ENCODE results near the gene TJP2.

TJP2 gene

GRCh38 chr9:69243116-69243515, 69.0 kb downstream of the TJP2 start:
- H3K4me3 ChIP-seq (ENCODE audit: low read depth in 1 of 2, low read length in 2 of 2): no peak overlapping the region
- H3K36me3 ChIP-seq (ENCODE audit: insufficient read depth, low read length): no peaks in the 10 kb centered on the region

GRCh38 chr9:69246629-69247028, 72.6 kb downstream of the TJP2 start:
- Histone ChIP-seq H3K27ac (ENCODE audit: low read depth, low read length) (no peak overlapping the region), H3K36me3 (ENCODE audit: insufficient read depth, low read length) (peaks cover 5% of the 10 kb centered on the region), H3K27me3 (ENCODE audit: control insufficient read depth in 1 of 2, insufficient read depth in 2 of 2, low read length in 2 of 2) (no peaks in the 10 kb centered on the region)

More at GRCh38 chr9:69243116-69243515, 69.0 kb downstream of the TJP2 start:
- no peak overlapping the region for H3K27ac ChIP-seq (ENCODE audit: low read depth, low read length)
- H3K9me3 ChIP-seq (ENCODE audit: low read length): no peaks in the 10 kb centered on the region
- H3K4me1 ChIP-seq (ENCODE audit: insufficient read depth, low read length): no peaks in the 10 kb centered on the region
- no peak overlapping the region for H3K9ac ChIP-seq (ENCODE audit: low read length)
- no peaks in the 10 kb centered on the region for H3K27me3 ChIP-seq (ENCODE audit: control insufficient read depth in 1 of 2, insufficient read depth in 2 of 2, low read length in 2 of 2)

GRCh38 chr9:69248005-69248404, 73.9 kb downstream of the TJP2 start:
- H3K4me1 ChIP-seq (ENCODE audit: insufficient read depth, low read length): no peaks in the 10 kb centered on the region
- no peak overlapping the region for H3K9ac ChIP-seq (ENCODE audit: low read length)
- no peak overlapping the region for H3K4me3 ChIP-seq (ENCODE audit: low read depth in 1 of 2, low read length in 2 of 2)
- H3K27ac ChIP-seq (ENCODE audit: low read depth, low read length): no peak overlapping the region
- H3K27me3 ChIP-seq (ENCODE audit: control insufficient read depth in 1 of 2, insufficient read depth in 2 of 2, low read length in 2 of 2): no peaks in the 10 kb centered on the region
- H3K36me3 ChIP-seq (ENCODE audit: insufficient read depth, low read length): peaks cover 5% of the 10 kb centered on the region
- H3K9me3 ChIP-seq (ENCODE audit: low read length): no peaks in the 10 kb centered on the region

More at GRCh38 chr9:69246629-69247028, 72.6 kb downstream of the TJP2 start:
- no peaks in the 10 kb centered on the region for H3K4me1 ChIP-seq (ENCODE audit: insufficient read depth, low read length)
- no peak overlapping the region for H3K9ac ChIP-seq (ENCODE audit: low read length)
- no peak overlapping the region for H3K4me3 ChIP-seq (ENCODE audit: low read depth in 1 of 2, low read length in 2 of 2)
- no peaks in the 10 kb centered on the region for H3K9me3 ChIP-seq (ENCODE audit: low read length)

GRCh38 chr9:69249337-69249736, 75.3 kb downstream of the TJP2 start:
- Histone ChIP-seq H3K4me3 (ENCODE audit: low read depth in 1 of 2, low read length in 2 of 2) (no peak overlapping the region), H3K27ac (ENCODE audit: low read depth, low read length) (no peak overlapping the region), H3K27me3 (ENCODE audit: control insufficient read depth in 1 of 2, insufficient read depth in 2 of 2, low read length in 2 of 2) (no peaks in the 10 kb centered on the region), H3K9ac (ENCODE audit: low read length) (no peak overlapping the region), H3K9me3 (ENCODE audit: low read length) (no peaks in the 10 kb centered on the region), H3K4me1 (ENCODE audit: insufficient read depth, low read length) (no peaks in the 10 kb centered on the region), H3K36me3 (ENCODE audit: insufficient read depth, low read length) (peaks cover 5% of the 10 kb centered on the region)

GRCh38 chr9:69250681-69251080, 76.6 kb downstream of the TJP2 start:
- Histone ChIP-seq H3K27me3 (ENCODE audit: control insufficient read depth in 1 of 2, insufficient read depth in 2 of 2, low read length in 2 of 2) (no peaks in the 10 kb centered on the region), H3K4me1 (ENCODE audit: insufficient read depth, low read length) (no peaks in the 10 kb centered on the region), H3K4me3 (ENCODE audit: low read depth in 1 of 2, low read length in 2 of 2) (no peak overlapping the region), H3K27ac (ENCODE audit: low read depth, low read length) (no peak overlapping the region), H3K9me3 (ENCODE audit: low read length) (no peaks in the 10 kb centered on the region), H3K36me3 (ENCODE audit: insufficient read depth, low read length) (peaks cover 5% of the 10 kb centered on the region), H3K9ac (ENCODE audit: low read length) (no peak overlapping the region)

- Histone ChIP-seq H3K9me3 (ENCODE audit: low read length) (no peaks in the 10 kb centered on the region), H3K27ac (ENCODE audit: low read depth, low read length) (no peak overlapping the region), H3K4me3 (ENCODE audit: low read depth in 1 of 2, low read length in 2 of 2) (no peak overlapping the region), H3K4me1 (ENCODE audit: insufficient read depth, low read length) (no peaks in the 10 kb centered on the region), H3K27me3 (ENCODE audit: control insufficient read depth in 1 of 2, insufficient read depth in 2 of 2, low read length in 2 of 2) (no peaks in the 10 kb centered on the region), H3K36me3 (ENCODE audit: insufficient read depth, low read length) (peaks cover 5% of the 10 kb centered on the region), H3K9ac (ENCODE audit: low read length) (no peak overlapping the region)
Measured at GRCh38 chr9:69252436-69252835, 78.4 kb downstream of the TJP2 start.

GRCh38 chr9:69253057-69253456, 79.0 kb downstream of the TJP2 start:
- Histone ChIP-seq H3K36me3 (ENCODE audit: insufficient read depth, low read length) (peaks cover 5% of the 10 kb centered on the region), H3K9ac (ENCODE audit: low read length) (no peak overlapping the region), H3K4me3 (ENCODE audit: low read depth in 1 of 2, low read length in 2 of 2) (no peak overlapping the region), H3K27me3 (ENCODE audit: control insufficient read depth in 1 of 2, insufficient read depth in 2 of 2, low read length in 2 of 2) (no peaks in the 10 kb centered on the region), H3K9me3 (ENCODE audit: low read length) (no peaks in the 10 kb centered on the region), H3K27ac (ENCODE audit: low read depth, low read length) (no peak overlapping the region), H3K4me1 (ENCODE audit: insufficient read depth, low read length) (no peaks in the 10 kb centered on the region)

GRCh38 chr9:69254223-69254622, 80.1 kb downstream of the TJP2 start:
- Histone ChIP-seq H3K9ac (ENCODE audit: low read length) (no peak overlapping the region), H3K4me3 (ENCODE audit: low read depth in 1 of 2, low read length in 2 of 2) (no peak overlapping the region), H3K36me3 (ENCODE audit: insufficient read depth, low read length) (peaks cover 5% of the 10 kb centered on the region), H3K4me1 (ENCODE audit: insufficient read depth, low read length) (no peaks in the 10 kb centered on the region), H3K27ac (ENCODE audit: low read depth, low read length) (no peak overlapping the region), H3K27me3 (ENCODE audit: control insufficient read depth in 1 of 2, insufficient read depth in 2 of 2, low read length in 2 of 2) (no peaks in the 10 kb centered on the region), H3K9me3 (ENCODE audit: low read length) (no peaks in the 10 kb centered on the region)

GRCh38 chr9:69255591-69255990, 81.5 kb downstream of the TJP2 start:
- Histone ChIP-seq H3K36me3 (ENCODE audit: insufficient read depth, low read length) (peaks cover 2% of the 10 kb centered on the region), H3K9me3 (ENCODE audit: low read length) (no peaks in the 10 kb centered on the region), H3K9ac (ENCODE audit: low read length) (no peak overlapping the region), H3K4me1 (ENCODE audit: insufficient read depth, low read length) (no peaks in the 10 kb centered on the region), H3K27me3 (ENCODE audit: control insufficient read depth in 1 of 2, insufficient read depth in 2 of 2, low read length in 2 of 2) (no peaks in the 10 kb centered on the region), H3K27ac (ENCODE audit: low read depth, low read length) (no peak overlapping the region), H3K4me3 (ENCODE audit: low read depth in 1 of 2, low read length in 2 of 2) (no peak overlapping the region)

GRCh38 chr9:69258551-69258950, 84.5 kb downstream of the TJP2 start:
- Histone ChIP-seq H3K27ac (ENCODE audit: low read depth, low read length) (no peak overlapping the region), H3K27me3 (ENCODE audit: control insufficient read depth in 1 of 2, insufficient read depth in 2 of 2, low read length in 2 of 2) (no peaks in the 10 kb centered on the region), H3K4me1 (ENCODE audit: insufficient read depth, low read length) (no peaks in the 10 kb centered on the region), H3K36me3 (ENCODE audit: insufficient read depth, low read length) (no peaks in the 10 kb centered on the region), H3K4me3 (ENCODE audit: low read depth in 1 of 2, low read length in 2 of 2) (no peak overlapping the region), H3K9me3 (ENCODE audit: low read length) (no peaks in the 10 kb centered on the region), H3K9ac (ENCODE audit: low read length) (no peak overlapping the region)

- H3K27me3 ChIP-seq (ENCODE audit: control insufficient read depth in 1 of 2, insufficient read depth in 2 of 2, low read length in 2 of 2): no peaks in the 10 kb centered on the region
- no peak overlapping the region for H3K27ac ChIP-seq (ENCODE audit: low read depth, low read length)
- H3K36me3 ChIP-seq (ENCODE audit: insufficient read depth, low read length): no peaks in the 10 kb centered on the region
- H3K4me3 ChIP-seq (ENCODE audit: low read depth in 1 of 2, low read length in 2 of 2): no peak overlapping the region
- no peak overlapping the region for H3K9ac ChIP-seq (ENCODE audit: low read length)
- no peaks in the 10 kb centered on the region for H3K4me1 ChIP-seq (ENCODE audit: insufficient read depth, low read length)
- H3K9me3 ChIP-seq (ENCODE audit: low read length): no peaks in the 10 kb centered on the region
Measured at GRCh38 chr9:69260161-69260560, 86.1 kb downstream of the TJP2 start.

- no peak overlapping the region for H3K9ac ChIP-seq (ENCODE audit: low read length)
- H3K27ac ChIP-seq (ENCODE audit: low read depth, low read length): no peak overlapping the region
- no peak overlapping the region for H3K4me3 ChIP-seq (ENCODE audit: low read depth in 1 of 2, low read length in 2 of 2)
- H3K4me1 ChIP-seq (ENCODE audit: insufficient read depth, low read length): no peaks in the 10 kb centered on the region
- H3K36me3 ChIP-seq (ENCODE audit: insufficient read depth, low read length): no peaks in the 10 kb centered on the region
- H3K27me3 ChIP-seq (ENCODE audit: control insufficient read depth in 1 of 2, insufficient read depth in 2 of 2, low read length in 2 of 2): no peaks in the 10 kb centered on the region
- H3K9me3 ChIP-seq (ENCODE audit: low read length): no peaks in the 10 kb centered on the region
Measured at GRCh38 chr9:69261636-69262035, 87.6 kb downstream of the TJP2 start.

Measured in muscle layer of colon (tissue), 2 donors.